Fibroblast of pulmonary artery (primary cell): ENCODE data around the gene PRR12.

Experiments used
- DNase-seq: peaks from one replicate; pipeline ENCODE4 v3.0.0-alpha.2; 2010; ENCODE audit warnings: low read depth
- H3K4me3 ChIP-seq: replicated peaks from 2 replicates; pipeline ENCODE4 v1.5.1; 2011; ENCODE audit warnings: low read depth, mild to moderate bottlenecking, control low read depth, low read length, moderate library complexity
- TF ChIP-seq, protein P1 (sequence below): IDR thresholded peaks from 2 replicates; pipeline ENCODE4 v1.5.1; 2011; ENCODE audit warnings: mild to moderate bottlenecking, control low read depth, low read length, inconsistent platforms; ENCODE audit errors: missing control alignments

PRR12 gene

DNA sequence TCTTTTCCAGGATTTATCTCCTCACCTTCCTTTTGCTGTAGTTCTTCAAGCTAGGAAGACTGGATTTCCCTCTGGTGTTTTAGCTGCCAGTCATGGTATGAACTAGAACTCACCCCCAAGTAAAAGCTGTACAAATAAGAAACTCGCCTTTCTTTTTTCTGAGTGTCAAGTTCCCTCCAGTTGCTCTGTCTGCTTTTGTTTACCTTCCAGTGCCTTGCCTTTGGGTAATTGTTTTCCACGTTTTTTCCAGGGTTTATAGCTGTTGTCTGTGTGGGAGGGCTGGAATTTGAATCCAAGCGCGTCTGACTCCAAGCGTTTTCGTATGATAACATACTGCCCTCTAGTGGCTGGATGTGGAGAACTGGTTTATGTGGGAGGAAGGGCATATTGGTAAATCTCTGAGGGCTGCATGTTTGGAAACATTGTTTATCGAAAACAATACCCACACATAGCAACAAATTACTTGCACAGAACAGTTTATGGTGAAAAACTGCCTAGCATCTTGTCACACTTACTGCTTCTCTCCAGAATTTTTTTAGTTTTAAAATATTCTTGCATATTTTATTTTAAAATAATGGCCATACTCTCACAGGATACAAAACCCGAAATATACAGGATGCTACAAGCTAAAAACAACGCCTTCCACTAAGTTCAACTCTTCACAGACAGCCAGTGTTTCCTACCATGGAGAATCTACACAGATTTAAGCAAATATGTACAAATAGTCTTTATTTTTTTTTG lies 44.0 kb upstream of the PRR12 start:
- no peak overlapping the region for H3K4me3 ChIP-seq
- TF ChIP-seq, protein P1, sequence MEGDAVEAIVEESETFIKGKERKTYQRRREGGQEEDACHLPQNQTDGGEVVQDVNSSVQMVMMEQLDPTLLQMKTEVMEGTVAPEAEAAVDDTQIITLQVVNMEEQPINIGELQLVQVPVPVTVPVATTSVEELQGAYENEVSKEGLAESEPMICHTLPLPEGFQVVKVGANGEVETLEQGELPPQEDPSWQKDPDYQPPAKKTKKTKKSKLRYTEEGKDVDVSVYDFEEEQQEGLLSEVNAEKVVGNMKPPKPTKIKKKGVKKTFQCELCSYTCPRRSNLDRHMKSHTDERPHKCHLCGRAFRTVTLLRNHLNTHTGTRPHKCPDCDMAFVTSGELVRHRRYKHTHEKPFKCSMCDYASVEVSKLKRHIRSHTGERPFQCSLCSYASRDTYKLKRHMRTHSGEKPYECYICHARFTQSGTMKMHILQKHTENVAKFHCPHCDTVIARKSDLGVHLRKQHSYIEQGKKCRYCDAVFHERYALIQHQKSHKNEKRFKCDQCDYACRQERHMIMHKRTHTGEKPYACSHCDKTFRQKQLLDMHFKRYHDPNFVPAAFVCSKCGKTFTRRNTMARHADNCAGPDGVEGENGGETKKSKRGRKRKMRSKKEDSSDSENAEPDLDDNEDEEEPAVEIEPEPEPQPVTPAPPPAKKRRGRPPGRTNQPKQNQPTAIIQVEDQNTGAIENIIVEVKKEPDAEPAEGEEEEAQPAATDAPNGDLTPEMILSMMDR = peak; percentile 88
- peak; percentile 95 for DNase-seq

DNA sequence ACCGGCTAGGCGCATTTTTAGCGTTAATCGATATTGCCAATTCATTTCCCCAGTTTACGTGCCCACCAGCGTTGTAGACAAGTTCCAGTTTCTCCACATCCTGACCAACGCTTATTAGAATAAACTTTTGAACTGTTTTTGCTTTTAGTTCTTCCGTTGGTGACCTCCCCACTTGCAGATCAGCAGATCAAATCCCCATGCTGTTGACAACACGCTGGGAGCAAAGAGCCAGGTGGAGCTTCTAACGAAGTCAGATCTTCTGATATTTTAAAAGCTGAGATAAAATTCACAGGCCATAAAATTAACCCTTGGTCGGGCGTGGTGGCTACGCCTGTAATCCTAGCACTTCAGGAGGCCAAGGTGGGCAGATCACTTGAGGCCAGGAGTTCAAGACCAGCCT lies 41.9 kb upstream of the PRR12 start:
- TF ChIP-seq, protein P1 = no peak
- H3K4me3 ChIP-seq = no peak overlapping the region
- no peak for DNase-seq

DNA sequence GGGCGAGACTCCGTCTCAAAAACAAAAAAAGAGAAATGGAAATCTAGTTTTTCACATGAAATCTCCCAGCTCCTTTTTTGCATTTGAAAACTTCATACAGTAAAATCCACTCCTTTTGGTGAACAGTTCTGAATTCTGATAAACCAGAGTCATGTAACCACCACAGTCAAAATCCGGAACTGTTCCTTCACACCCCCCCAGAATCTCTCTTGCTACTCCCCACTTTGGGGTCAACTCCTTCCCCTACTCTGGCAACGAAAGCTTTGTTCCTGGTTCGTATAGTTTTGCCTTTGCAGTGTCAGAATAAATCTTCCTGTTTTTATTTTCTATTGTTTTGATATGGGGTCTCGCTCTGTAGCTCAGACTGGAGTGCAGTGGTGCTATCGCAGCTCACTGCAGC lies 39.5 kb upstream of the PRR12 start:
- DNase-seq = no peak
- H3K4me3 ChIP-seq = no peak overlapping the region
- TF ChIP-seq, protein P1 = no peak

DNA sequence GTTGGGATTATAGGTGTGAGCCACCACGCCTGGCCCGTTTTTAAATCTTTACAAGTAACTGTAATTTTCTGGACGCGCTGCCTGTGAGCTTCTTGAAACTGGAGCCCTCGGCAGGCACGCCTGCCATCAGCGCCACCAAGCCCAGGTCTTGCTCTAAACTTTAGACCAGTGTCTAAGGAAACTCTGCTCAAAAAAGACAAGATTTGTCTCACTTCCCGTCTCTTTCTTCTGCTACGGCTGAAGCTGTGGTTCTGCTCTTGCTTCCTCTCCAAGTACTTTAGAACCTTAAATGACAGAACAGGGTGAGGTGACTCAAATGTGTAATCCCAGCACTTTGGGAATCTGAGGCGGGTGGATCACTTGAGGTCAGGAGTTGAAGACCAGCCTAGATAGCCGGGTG lies 38.2 kb upstream of the PRR12 start:
- TF ChIP-seq, protein P1 = no peak
- DNase-seq = no peak
- H3K4me3 ChIP-seq = no peak overlapping the region

DNA sequence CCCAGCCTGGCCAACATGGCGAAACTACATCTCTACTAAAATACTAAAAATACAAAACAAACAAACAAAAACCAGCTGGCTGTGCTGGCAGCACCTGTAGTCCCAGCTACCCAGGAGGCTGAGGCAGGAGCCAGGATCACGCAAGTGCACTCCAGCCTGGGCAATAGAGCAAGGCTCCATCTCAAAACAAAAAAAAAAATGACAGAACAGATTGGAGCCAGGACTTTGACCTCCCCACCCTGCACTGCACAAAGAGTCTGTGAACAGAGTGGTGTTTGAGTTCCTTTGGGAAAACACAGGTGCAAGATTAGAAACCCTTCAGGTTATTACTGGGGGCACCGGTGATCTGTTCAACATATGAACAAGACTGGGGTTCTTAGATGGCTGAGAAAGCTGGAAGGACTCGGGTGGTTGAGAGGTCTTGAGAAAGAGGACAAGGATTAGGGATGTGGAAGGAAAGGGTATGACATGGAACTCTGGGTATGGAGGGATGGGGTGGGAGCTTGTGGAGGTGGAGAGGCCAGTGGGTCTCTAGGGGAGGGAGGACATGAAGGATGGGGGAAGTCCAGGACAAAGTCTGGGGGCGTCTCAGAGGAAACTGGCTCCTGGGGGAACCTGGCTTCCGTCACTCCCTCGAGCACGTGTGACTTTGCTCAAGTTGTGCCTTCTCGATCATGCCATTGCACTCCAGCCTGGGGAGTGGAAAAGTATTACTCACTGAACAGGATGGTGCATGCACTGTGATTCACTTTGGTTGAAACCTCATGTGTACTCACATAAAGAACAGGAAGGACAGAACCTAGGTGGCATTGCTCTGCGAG lies 37.3 kb upstream of the PRR12 start:
- TF ChIP-seq, protein P1 = no peak
- no peak overlapping the region for H3K4me3 ChIP-seq
- DNase-seq = peak; percentile 53

DNA sequence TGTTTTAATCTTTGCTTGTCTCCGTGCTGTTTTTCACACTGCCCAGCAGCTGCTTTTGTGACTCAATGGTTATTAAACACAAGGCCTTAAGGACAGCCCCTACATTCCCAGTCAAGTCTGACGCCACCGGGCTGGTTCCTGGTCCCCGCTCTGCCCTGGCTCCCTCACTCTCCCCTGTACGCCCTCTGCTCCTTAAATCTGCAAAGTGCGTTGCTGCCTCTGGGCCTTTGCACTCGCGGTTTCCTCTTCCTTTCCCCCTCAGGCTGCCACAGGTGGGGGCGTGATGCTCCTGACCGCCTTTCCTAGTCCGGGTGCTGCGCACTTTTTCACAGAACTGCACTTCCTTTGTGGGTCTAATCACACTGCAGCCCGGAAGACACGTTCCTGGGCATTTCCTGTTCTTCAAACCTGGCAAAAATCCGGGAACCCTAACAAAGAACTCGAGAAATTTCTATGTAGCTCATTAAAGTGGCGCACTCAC lies 36.2 kb upstream of the PRR12 start:
- TF ChIP-seq, protein P1 = no peak
- DNase-seq = no peak
- no peak overlapping the region for H3K4me3 ChIP-seq
